ENCODE data around the gene PRICKLE3. TPM values are rescaled to one million over a fixed set of nuclear protein-coding genes. Genes with fewer than 3 reads are reported as not detected.

The PRICKLE3 gene, protein sequence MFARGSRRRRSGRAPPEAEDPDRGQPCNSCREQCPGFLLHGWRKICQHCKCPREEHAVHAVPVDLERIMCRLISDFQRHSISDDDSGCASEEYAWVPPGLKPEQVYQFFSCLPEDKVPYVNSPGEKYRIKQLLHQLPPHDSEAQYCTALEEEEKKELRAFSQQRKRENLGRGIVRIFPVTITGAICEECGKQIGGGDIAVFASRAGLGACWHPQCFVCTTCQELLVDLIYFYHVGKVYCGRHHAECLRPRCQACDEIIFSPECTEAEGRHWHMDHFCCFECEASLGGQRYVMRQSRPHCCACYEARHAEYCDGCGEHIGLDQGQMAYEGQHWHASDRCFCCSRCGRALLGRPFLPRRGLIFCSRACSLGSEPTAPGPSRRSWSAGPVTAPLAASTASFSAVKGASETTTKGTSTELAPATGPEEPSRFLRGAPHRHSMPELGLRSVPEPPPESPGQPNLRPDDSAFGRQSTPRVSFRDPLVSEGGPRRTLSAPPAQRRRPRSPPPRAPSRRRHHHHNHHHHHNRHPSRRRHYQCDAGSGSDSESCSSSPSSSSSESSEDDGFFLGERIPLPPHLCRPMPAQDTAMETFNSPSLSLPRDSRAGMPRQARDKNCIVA
- polyA plus RNA-seq (2013, experiment 1 of 2; ENCODE audit: insufficient read length): 10.7 TPM
- 7.7 TPM for polyA plus RNA-seq (2013, experiment 2 of 2; ENCODE audit: insufficient read length)

DNA sequence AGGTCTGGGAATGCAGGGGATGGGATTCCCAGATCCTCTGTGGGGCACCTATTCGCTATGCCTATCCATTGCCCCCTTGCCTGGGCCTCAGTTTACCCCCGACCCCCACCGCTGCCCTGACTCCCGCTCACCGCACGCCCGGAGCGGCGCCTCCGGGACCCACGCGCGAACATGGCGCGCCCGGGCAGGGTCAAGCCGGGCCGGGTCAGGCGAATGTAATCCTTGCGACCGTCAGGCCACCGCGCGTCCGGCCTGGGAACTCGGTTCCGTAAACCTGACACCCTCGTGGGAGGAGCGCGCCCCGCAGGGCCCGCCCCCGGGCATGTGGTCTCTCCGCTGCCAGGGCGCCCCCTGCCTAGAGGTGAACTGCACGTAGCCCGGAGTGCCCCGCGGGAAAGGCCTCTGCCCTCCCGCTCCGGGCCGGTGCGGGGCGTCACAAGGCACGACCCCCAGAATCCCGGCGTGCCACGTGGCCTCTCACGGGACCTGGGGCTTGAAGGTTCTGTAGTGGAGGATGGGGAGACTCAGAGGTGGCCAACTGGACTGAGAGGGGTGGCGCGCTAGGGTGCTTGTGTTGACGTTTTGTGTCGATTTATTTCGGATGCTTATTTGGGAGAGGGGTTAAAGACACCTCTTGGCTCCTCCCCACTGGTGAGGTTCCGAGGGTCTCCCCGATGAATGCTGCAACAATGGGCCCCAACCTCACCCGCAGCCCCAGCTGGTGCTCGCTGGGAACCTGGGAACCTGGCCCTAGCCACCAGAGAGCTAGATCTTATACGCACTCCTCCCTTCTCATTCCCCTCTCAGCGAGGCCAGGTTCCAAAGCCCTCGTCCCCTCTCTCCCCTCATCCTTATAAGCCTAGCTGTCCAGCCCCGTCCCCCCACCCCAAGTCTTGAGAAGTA lies at the start of gene PRICKLE3:
Gene PRICKLE3, minus strand, starts transcription at position 249 of the 903 bp plus-strand sequence. Its CDS starts 76 bp downstream, at position 173.
- peak; percentile 72 for DNase-seq

DNA sequence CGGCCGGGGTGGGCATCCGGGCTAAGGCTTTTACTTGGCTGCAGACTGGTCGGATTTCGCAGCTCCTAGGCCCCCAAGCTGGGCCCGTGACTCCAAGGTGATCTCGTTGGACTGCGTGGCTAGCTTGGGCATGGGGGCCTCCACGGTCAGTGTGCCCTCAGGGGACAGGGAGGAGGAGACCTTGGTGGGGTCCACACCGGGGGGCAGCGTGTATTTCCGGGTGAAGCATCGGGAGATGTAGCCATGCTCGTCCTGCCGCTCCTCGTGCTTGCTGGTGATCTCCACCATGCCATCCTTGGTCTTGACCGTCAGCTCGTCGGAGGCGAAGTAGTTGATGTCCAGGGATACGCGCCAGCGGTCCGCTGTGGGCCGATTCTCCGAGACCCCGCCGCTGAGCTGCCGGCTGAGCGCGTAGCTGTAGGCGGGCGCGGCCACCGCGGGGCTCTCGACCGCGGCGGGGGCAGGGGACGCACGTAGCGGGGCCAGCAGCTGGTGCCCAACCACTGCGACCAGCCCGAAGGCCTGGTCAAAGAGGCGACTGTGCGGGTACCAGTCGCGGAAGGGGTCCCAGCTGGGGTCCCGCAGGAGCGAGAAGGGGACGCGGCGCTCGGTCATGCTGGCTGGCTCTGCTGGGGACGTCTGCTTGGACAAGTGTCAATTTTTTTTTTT lies 47.8 kb upstream of the PRICKLE3 start:
- DNase-seq: no peak

DNA sequence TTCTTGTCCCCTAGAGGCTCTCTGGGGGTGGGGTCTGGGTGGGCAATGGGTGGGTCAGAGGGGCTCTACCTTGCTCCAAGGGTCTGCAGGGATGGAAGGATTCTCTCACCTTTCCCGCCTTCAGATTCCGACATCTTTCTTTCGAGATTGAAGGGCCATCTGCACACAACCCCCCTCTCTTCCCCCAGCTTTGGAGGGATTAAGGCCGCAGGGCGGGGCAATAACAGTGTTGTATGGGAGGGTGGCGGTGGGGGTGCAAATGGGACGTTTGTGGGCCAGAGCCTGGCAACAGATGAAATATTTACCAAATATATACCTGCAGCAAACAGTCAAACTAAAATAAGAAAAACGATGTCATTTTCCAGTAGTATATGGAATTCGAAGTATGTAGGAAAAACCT lies 47.0 kb upstream of the PRICKLE3 start, which contains the start of gene CACNA1F:
Gene CACNA1F, minus strand, starts transcription at position 165 of the 400 bp plus-strand sequence. Its CDS starts 31 bp downstream, at position 134.
- DNase-seq: no peak

DNA sequence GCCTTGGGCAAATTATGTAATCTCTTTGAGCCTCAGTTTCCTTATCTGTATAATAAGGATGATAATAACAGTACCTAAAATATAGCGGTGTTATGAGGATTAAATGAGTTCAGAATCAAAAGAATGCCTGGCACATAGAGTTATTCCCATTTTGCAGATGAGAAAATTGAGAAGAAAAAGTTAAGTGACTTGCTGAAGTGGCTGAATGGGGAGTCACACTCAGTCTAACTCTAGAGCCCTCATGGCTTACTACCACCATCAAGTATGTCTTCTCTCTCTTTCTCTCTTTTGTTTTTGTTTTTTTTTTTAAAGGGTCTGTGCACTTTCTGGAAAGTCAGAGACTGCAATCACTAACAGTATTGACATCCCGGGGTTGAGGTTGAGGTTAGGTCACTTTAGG lies 46.4 kb upstream of the PRICKLE3 start:
- DNase-seq: no peak

DNA sequence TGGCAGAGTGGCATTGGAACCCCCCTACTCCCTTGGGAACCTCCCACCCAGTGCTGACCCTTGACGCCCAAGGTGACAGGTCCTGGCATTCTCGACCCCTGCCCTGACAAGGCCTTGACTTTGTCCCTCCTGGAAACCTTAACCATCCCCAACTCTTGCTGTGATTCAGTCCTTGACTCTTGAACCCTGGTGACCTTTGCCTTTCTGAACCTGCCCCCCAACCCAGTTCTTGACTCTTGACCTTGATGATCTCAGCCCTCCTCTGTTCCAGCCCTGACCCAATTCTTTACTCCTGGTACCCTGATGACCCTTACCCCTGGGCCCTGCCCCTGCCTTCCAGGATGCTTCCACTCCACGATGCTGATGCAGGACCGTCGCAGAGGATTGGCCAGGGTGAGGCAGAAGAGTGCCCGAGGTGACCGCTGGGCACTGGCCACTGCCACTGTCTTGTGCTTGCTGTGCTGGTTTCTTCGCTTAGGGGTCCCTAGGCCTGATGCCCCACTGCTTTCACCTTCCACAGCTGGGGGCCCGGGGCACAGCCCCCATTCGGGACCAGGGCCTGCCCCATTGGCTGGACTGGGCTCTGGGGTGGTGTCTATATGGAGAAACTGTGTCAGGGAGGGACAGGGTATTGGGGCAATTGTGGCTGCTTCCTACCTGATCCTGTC lies 45.3 kb upstream of the PRICKLE3 start:
- no peak for DNase-seq

DNA sequence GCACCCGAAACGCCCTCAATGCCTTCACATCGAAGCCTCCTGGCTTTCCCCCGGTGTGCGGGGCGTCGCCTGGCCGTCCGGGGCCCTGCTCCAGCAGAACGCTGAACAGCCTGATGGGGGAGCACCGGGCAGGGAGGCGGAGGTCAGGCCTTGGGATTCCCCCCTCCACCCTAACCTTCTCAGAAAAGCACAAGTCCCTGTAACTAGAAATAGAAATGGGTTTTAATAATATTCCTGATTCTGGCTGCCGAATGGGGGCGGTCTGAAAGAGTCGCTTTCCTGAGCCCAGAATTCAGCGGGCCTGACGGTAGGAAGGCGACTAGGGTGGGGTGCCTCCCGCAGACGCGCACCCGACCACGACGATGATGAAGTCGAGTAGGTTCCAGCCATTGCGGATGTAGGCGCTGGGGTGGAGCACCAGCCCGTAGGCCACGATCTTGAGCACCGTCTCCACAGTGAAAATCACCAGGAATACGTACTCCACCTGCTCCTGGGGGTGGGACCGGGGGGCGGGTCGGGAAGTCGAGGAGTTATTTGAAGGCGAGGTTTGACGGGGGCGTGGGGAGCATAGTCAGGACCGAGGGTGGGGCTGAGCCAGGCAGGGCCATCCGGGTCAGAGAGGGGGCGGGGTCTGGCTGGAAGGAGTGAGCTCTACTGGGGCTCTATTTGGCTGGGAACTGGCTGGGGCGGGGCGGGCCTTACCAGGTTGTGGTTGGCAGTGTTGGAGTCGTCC lies 44.5 kb upstream of the PRICKLE3 start:
- peak; percentile 5 for DNase-seq

DNA sequence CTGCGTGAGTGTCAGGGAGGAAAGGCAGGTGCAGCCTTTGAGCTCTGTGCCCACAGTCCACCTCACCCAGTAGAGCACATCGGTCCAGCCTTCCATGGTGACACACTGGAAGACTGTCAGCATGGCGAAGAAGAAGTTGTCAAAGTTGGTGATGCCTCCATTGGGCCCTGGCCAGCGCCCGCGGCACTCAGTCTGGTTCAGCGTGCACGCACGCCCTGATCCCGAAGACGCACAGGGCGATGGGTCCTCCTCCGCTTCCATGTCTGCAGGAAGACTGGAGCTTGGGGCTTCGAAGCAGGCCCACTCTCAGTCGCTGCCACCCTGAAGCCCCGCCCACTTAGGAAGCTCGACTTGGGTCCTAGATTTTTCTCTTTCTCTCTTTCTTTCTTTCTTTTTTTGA lies 42.0 kb upstream of the PRICKLE3 start:
- DNase-seq: no peak

DNA sequence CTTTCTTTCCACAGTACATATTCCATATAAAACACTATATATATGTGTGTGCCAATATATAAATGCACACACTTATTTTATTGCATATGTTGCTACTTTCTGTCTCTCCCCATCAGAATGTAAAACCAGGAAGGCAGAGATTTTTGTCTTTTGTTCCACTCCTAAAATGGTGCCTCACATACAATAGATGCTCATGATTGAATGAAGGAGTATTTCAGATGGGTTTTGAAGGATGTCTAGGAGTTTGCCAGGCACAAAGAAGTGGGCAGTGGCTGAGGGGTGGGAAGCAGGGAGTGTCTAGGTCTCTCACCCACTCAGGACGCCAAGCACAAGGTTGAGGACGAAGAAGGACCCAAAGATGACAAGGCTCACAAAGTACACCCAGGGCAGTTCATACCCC lies 41.6 kb upstream of the PRICKLE3 start:
- no peak for DNase-seq

DNA sequence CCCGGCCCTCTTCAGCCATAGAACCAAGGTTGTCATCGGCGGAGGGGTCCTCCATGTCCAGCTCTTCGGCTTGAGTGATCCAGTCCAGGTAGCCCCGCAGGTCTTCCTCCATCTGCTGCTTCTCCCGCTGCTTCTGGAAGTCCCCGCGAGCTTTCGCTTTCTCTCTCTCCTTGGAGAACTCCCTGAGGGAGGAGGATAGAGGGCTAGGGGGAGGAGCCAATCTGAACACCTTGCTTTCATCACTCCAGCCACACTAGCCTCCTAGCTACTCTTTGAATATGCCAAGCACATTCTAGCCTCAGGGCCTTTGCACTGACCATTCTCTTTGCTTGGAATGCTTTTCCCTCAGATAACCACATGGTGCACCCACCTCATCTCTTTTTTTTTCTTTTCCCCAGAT lies 40.8 kb upstream of the PRICKLE3 start:
- no peak for DNase-seq

DNA sequence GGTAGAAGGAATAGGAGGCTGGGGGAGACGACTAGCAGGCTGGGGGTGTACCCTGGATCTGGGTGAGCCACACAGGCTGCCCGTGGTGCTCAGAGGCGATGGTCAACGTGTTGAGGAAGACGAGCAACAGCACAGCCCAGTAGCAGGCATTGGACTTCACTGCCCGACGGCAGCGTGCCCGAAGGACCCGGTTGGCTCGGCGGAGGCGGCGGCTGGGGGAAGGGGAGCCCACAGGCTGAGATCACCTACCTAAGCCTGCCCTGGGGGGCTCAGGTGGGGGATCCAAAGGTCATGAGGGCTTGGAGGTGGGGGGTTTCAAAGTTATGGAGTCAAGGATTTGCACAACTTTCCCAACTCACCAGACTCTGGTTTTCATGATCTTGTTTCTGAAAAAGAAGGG lies 39.7 kb upstream of the PRICKLE3 start:
- no peak for DNase-seq

DNA sequence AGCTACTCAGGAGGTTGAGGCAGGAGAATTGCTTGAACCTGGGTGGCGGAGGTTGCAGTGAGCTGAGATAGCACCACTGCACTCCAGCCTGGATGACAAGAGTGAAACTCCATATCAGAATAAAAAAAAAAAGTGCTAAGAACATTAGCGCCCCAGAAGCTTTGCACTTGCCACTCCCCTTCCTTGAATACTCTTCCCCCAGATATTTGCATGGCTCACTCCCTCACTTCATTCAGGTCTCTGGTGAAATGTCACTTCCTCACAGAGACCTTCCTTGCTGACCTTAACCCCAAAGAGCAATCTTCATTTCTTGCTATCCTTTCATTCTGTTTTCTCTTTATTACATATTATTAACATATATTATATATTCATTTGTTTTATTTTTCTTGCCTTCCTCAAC lies 35.7 kb upstream of the PRICKLE3 start:
- DNase-seq: no peak

DNA sequence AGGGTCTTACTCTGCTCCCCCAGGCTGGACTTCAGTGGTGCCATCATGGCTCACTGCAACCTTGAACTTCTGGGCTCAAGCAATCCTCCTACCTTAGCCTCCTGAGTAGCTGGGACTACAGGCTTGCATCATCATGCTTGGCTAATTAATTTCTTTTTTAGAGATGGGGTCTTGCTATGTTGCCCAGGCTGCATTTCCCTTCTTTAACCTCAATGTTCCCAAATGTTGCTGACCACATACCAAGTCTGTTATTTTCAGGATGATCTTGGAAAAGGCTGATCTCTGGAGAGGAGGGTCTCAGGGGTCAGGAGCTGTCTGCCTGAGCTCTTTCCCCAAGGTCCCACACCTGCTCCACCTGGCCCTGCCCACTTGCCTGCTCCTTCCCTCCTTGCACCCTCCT lies 33.9 kb upstream of the PRICKLE3 start:
- no peak for DNase-seq

DNA sequence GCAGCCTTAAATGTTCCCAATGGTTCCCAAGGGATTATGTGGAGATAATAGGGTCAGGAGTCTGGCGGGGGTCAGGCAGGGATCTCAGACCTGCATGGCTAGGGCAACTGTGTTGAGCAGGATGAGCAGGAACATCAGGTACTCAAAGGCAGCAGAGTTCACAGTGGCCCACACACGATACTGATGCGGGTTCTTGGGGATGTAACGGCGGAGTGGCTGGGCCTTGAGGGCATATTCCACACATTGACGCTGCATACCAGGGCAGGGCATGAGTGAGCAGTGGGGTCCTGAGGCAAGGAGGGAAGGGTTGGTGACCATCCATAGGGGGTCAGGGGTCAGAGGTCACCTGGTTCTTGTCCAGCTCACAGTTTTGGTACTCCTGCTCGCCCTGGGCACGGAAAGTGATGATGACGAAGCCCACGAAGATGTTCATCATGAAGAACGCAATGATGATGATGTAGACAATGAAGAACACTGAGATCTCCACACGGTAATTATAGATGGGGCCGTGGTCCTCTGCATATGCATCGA lies 28.9 kb upstream of the PRICKLE3 start:
- DNase-seq: no peak

DNA sequence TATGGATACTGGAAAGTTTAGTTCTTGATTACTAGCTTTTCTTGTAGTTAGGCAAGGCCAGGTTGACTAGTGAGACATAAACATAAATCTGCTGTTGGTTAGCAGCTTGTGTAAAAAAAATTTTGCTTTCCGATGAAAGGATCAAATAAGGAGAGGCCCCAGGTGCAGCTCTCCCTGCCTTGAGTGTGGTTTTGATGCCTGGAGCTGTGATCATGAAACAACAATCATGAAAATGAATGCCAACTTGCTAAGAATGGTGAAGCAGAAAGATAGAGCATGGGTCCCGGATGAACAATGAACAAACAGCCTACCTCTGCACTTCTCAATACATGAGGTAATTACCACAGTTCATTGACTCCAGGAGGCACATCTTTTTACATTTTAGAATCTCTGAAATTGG lies 28.2 kb upstream of the PRICKLE3 start:
- DNase-seq: no peak

DNA sequence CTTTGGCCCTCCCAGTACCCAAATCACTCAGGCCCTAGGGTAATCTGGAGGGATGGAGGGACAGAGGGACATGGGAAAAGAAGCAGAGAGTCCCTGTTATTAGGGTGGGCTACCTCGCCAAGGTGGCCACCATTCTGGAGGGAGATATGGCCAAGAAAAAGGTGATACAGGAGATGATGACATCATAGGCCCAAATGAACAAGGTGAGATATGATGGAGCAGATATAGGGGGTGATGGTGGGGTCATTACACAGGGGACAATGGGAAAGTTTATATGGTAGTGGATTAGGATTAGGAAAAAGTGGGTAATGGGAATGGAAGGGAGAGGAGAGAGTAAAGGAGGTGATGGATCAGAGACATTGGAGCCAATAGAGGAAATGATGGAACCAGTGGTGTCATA lies 26.7 kb upstream of the PRICKLE3 start:
- DNase-seq: no peak

DNA sequence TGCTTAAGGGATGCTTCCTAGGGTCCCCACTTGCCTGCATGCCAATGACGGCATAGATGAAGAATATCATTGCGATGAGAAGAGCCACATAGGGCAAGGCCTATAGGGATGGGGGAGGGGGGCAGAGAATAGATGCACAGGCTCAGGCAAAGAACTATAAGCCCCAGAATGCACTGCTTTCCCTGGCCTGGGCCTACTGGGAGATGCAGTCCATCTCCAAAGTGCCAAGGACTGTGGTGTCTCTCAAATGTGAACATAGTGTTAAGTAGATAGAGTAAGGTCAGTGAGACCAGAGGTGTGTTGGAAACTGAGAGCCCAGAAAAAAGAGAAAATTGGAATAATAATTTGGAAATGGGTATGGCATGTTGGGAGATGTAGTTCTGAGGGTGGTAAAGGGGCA lies 26.0 kb upstream of the PRICKLE3 start:
- no peak for DNase-seq

DNA sequence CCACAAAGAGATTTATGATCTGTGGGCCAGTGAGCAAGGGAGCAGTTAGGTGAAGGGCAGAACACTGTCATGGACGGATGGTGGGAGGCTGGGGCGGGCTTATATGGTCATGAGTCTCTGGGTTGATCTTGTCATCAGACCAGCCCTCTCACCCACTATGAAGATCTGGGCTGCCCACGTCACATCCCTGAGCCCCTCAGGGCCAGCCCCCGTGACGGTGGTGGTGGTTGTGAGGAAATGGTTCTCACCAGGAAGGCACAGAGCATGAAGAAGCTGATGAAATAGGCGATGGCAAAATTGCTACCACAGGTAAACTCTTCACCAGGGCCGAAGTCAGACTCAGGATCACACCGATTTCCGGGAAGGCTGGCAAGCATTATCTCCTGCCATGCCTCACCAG lies 24.9 kb upstream of the PRICKLE3 start:
- no peak for DNase-seq

DNA sequence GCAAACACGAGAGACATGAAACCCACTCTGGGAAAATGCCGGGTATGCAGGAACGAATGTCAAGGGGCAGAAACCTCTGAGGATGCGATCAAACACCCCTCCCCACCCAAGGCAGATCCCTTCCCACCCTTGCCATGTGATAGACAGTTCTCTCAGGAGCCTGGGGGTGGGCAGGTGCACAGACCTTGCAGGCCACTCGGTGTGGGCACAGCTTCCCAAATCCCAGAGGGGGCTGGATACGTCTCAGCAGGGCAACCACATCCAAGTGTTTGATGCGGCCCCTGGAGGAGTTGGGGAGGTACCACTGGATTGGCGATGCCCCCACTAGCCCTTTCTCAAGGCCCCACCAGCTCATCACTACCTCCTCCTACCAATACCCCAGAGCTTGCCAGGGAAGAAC lies 24.2 kb upstream of the PRICKLE3 start:
- no peak for DNase-seq

DNA sequence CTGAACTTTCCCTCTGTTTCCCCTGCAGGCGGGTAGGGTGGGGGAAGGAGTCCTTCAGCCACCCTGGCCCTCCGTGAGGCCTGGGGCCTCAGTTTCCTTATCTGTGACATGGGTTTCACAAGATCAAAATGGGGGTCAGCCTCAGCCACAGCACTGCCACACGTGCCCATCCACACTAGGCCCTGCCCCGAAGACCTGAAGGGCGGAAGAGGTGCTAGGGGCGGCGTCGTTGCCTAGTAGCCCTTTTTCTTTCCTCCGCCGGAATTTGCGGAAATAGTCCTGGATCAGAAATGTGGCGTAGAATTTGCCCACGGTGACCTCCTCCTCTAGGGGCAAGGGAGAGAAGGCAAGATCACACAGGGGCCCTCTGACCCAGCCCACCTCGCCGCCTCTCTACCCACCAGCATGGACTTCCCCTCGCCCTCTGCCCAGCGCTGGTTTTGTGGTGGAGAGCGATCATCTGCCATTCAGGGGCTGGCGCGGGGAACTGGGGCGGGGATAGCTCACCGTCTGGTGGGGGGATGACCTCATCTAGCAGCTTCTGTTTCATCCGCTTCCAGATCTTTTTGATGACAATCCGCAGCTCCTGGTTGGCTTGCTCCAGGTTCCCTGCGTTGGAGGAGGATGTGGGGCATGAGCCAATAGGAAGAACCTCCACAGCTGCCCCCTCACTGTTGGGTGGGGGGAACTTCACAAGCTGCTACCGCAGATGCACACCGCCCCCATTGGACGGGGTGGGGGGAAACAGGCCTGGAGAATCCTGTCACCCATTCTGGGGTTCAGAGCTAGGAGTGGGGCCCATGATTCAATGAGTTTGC lies 23.5 kb upstream of the PRICKLE3 start:
- DNase-seq: no peak

DNA sequence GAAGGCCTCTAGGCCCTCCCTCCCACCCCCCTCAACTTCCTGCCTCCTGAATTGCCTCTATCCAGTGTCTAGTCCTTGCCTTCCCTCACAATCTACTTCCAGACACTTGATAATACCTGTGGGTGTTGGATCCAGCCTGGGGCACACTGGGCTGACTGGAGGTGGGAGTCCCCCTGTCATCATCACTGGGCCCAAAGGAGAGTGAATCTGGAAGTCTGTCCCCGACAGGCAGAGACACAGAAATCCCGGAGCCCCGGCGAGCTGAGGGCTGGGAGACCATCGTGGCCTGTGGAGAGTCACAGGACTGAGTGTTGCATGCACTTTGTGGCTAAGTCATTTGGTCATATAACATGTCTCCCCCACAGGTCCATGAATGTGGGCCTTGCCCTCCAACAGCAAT lies 22.2 kb upstream of the PRICKLE3 start:
- no peak for DNase-seq
